H9 (cell line): Measurements from ENCODE around the gene RYR1. TPM values are rescaled to one million over a fixed set of nuclear protein-coding genes. Genes with fewer than 3 reads are reported as not detected.

ENCODE experiments used
- DNase-seq: peaks from one replicate; pipeline ENCODE4 v3.0.0-alpha.2; 2017
- H2AFZ ChIP-seq: one replicate; pipeline ENCODE4 v1.6.1; 2013; ENCODE audit warnings: mild to moderate bottlenecking, low read length, control low read depth, moderate library complexity
- H2AK5ac ChIP-seq: 2 replicates; pipeline ENCODE4 v1.6.1; 2013; ENCODE audit warnings: low read length, control low read depth, mixed read lengths; ENCODE audit not compliant: insufficient read length
- H2BK120ac ChIP-seq: one replicate; pipeline ENCODE4 v1.6.1; 2013; ENCODE audit warnings: low read depth, mild to moderate bottlenecking, low read length, control low read depth, inconsistent platforms; ENCODE audit not compliant: poor library complexity, severe bottlenecking
- H2BK12ac ChIP-seq: 2 replicates; pipeline ENCODE4 v1.6.1; 2013; ENCODE audit warnings: low read length, control low read depth, mixed read lengths, low read depth; ENCODE audit not compliant: insufficient read length
- H2BK15ac ChIP-seq: 2 replicates; pipeline ENCODE4 v1.6.1; 2013; ENCODE audit warnings: low read depth, low read length, control low read depth
- H2BK20ac ChIP-seq: one replicate; pipeline ENCODE4 v1.6.1; 2013; ENCODE audit warnings: low read depth, mild to moderate bottlenecking, low read length, control low read depth, inconsistent platforms; ENCODE audit not compliant: poor library complexity, severe bottlenecking
- H2BK5ac ChIP-seq: 2 replicates; pipeline ENCODE4 v1.6.1; 2013; ENCODE audit warnings: low read length, control low read depth, mixed read lengths; ENCODE audit not compliant: insufficient read length
- H3K14ac ChIP-seq: 2 replicates; pipeline ENCODE4 v1.6.1; 2013; ENCODE audit warnings: low read length, control low read depth; ENCODE audit not compliant: insufficient read depth
- H3K18ac ChIP-seq: 2 replicates; pipeline ENCODE4 v1.6.1; 2013; ENCODE audit warnings: low read depth, mild to moderate bottlenecking, mixed read lengths, low read length, control low read depth; ENCODE audit not compliant: insufficient read length
- H3K23ac ChIP-seq: 2 replicates; pipeline ENCODE4 v1.6.1; 2013; ENCODE audit warnings: low read length, control low read depth, mixed read lengths, low read depth; ENCODE audit not compliant: insufficient read length
- H3K23me2 ChIP-seq: 2 replicates; pipeline ENCODE4 v1.6.1; 2013; ENCODE audit warnings: low read depth, mild to moderate bottlenecking, mixed read lengths, low read length, control low read depth; ENCODE audit not compliant: insufficient read length, poor library complexity, severe bottlenecking
- H3K27ac ChIP-seq: 2 replicates; pipeline ENCODE4 v1.5.1; 2013; ENCODE audit warnings: low read length, control low read depth, mixed read lengths, low read depth; ENCODE audit not compliant: insufficient read length
- H3K27me3 ChIP-seq: 2 replicates; pipeline ENCODE4 v1.6.1; 2013; ENCODE audit warnings: low read length, control low read depth, inconsistent platforms; ENCODE audit not compliant: insufficient read depth
- H3K4ac ChIP-seq: 2 replicates; pipeline ENCODE4 v1.6.1; 2013; ENCODE audit warnings: low read depth, mild to moderate bottlenecking, control low read depth, inconsistent platforms, low read length, moderate library complexity
- H3K4me1 ChIP-seq: 2 replicates; pipeline ENCODE4 v1.6.1; 2013; ENCODE audit warnings: low read length, control low read depth, inconsistent platforms; ENCODE audit not compliant: insufficient read depth
- H3K4me2 ChIP-seq: 2 replicates; pipeline ENCODE4 v1.6.1; 2013; ENCODE audit warnings: low read length, control low read depth, mixed read lengths; ENCODE audit not compliant: insufficient read length, insufficient read depth
- H3K56ac ChIP-seq: 2 replicates; pipeline ENCODE4 v1.6.1; 2013; ENCODE audit warnings: low read depth, mild to moderate bottlenecking, mixed read lengths, low read length, control low read depth; ENCODE audit not compliant: insufficient read length
- H3K79me1 ChIP-seq: 2 replicates; pipeline ENCODE4 v1.6.1; 2013; ENCODE audit warnings: low read depth, mild to moderate bottlenecking, moderate library complexity, low read length, control low read depth, inconsistent platforms; ENCODE audit not compliant: insufficient read depth, poor library complexity, severe bottlenecking
- H3K79me2 ChIP-seq: 2 replicates; pipeline ENCODE4 v1.6.1; 2013; ENCODE audit warnings: low read length, control low read depth, inconsistent platforms; ENCODE audit not compliant: insufficient read depth
- H3K9ac ChIP-seq: 2 replicates; pipeline ENCODE4 v1.6.1; 2013; ENCODE audit warnings: low read length, control low read depth, mixed read lengths; ENCODE audit not compliant: insufficient read length; ENCODE audit errors: extremely low read depth
- H3K9me3 ChIP-seq: one replicate; pipeline ENCODE4 v1.6.1; 2013; ENCODE audit warnings: low read depth, low read length, inconsistent platforms; ENCODE audit not compliant: control insufficient read depth
- H3T11ph ChIP-seq: one replicate; pipeline ENCODE4 v1.6.1; 2013; ENCODE audit warnings: mild to moderate bottlenecking, low read length, control low read depth, inconsistent platforms
- H4K20me1 ChIP-seq: one replicate; pipeline ENCODE4 v1.6.1; 2013; ENCODE audit not compliant: control insufficient read depth, insufficient read length, insufficient read depth
- H4K5ac ChIP-seq: 2 replicates; pipeline ENCODE4 v1.6.1; 2013; ENCODE audit warnings: low read depth, mild to moderate bottlenecking, mixed read lengths, low read length, control low read depth; ENCODE audit not compliant: insufficient read length
- H4K8ac ChIP-seq: replicated peaks from 2 replicates; pipeline ENCODE4 v1.6.1; 2013; ENCODE audit warnings: low read length, control low read depth, mixed read lengths, low read depth; ENCODE audit not compliant: insufficient read length
- H4K91ac ChIP-seq: 2 replicates; pipeline ENCODE4 v1.6.1; 2013; ENCODE audit warnings: low read depth, mild to moderate bottlenecking, moderate library complexity, mixed read lengths, low read length, control low read depth; ENCODE audit not compliant: insufficient read length
- H3K27ac Mint-ChIP-seq, 3 experiments: 2 replicates in 2 of 3; 3 replicates in 1 of 3; pipeline ENCODE4 v1.8.0; 2020 to 2021; ENCODE audit warnings: mixed read lengths in 3 of 3, mild to moderate bottlenecking in 1 of 3, moderate library complexity in 1 of 3
- H3K27me3 Mint-ChIP-seq: 2 replicates; pipeline ENCODE4 v1.8.0; 2021; ENCODE audit warnings: low read depth, mild to moderate bottlenecking, moderate library complexity, mixed read lengths
- H3K36me3 Mint-ChIP-seq, 3 experiments: 2 replicates in 2 of 3; 3 replicates in 1 of 3; pipeline ENCODE4 v1.8.0; 2020 to 2021; ENCODE audit warnings: low read depth in 3 of 3, mixed read lengths in 3 of 3; ENCODE audit not compliant: insufficient read depth in 1 of 3
- H3K4me1 Mint-ChIP-seq, 2 experiments: 2 replicates each; pipeline ENCODE4 v1.8.0; 2020; ENCODE audit warnings: mixed read lengths in 2 of 2
- H3K4me3 Mint-ChIP-seq, 2 experiments: 2 replicates in 1 of 2; 3 replicates in 1 of 2; pipeline ENCODE4 v1.8.0; 2020 to 2021; ENCODE audit warnings: mild to moderate bottlenecking in 2 of 2, mixed read lengths in 2 of 2, moderate library complexity in 1 of 2
- H3K9me3 Mint-ChIP-seq, 2 experiments: 2 replicates in 1 of 2; 3 replicates in 1 of 2; pipeline ENCODE4 v1.8.0; 2020; ENCODE audit warnings: mild to moderate bottlenecking in 2 of 2, mixed read lengths in 2 of 2, moderate library complexity in 1 of 2
- CTCF ChIP-seq: fragments of 200-600 bp; sonication (generic); conservative IDR thresholded peaks from 3 replicates; pipeline ENCODE4 v1.8.0; 2021; ENCODE audit warnings: antibody characterized with exemption, mild to moderate bottlenecking
- WGBS: extraction: QIAGEN DNeasy Blood & Tissue Kit; methylation state at CpG from one replicate; pipeline ENCODE4 v1.1.7; 2013; ENCODE audit warnings: missing lambda C conversion rate, low lambda C conversion rate, mixed read lengths; ENCODE audit not compliant: insufficient read length; ENCODE audit errors: extremely low coverage; 5-methylcytosine and 5-hydroxymethylcytosine counted together
- total RNA-seq: library from RNA; stranded (reverse); gene quantifications from 2 replicates; pipeline ENCODE4 v1.2.1, GENCODE V29; 2021

RYR1 gene
- total RNA-seq, 1 experiment from 2014 or later = 8.9 TPM

- no peak overlapping the region for H3K4me2 ChIP-seq
These were observed 105.5 kb downstream of the RYR1 start for GRCh38 chr19:38538793-38539528.

More at GRCh38 chr19:38538793-38539528, 105.5 kb downstream of the RYR1 start:
- no peaks in the 10 kb centered on the region; the same call in 1 of the 2 replicates for H3K27me3 ChIP-seq
- no peak overlapping the region for H3K14ac ChIP-seq
- H2AK5ac ChIP-seq = no peak overlapping the region
- H3K27me3 Mint-ChIP-seq = no peaks in the 10 kb centered on the region
- whole genome bisulfite sequencing = no CpG with 5 or more reads among the region's 6 CpGs
- no peak overlapping the region for H3K9ac ChIP-seq
- H4K91ac ChIP-seq = no peak overlapping the region
- peaks cover 34 to 42% (median 39%) of the 10 kb centered on the region in 3 experiments for H3K36me3 Mint-ChIP-seq
- H3K27ac Mint-ChIP-seq = no peak overlapping the region
- H3T11ph ChIP-seq = no peak overlapping the region
- H3K9me3 ChIP-seq = peaks cover 16% of the 10 kb centered on the region
- no peaks in the 10 kb centered on the region for H3K4me1 ChIP-seq
- H4K5ac ChIP-seq = no peak overlapping the region
- H2BK120ac ChIP-seq = no peak overlapping the region
- no peaks in the 10 kb centered on the region for H3K79me2 ChIP-seq
- H2BK15ac ChIP-seq = no peak overlapping the region
- no peak overlapping the region for H3K56ac ChIP-seq
- no peak overlapping the region for H2BK5ac ChIP-seq
- no peak overlapping the region for H2BK20ac ChIP-seq
- peaks cover 18 to 27% of the 10 kb centered on the region in 2 experiments for H3K9me3 Mint-ChIP-seq
- no peak overlapping the region for H3K4me3 Mint-ChIP-seq
- H3K4ac ChIP-seq = no peak overlapping the region
- H4K8ac ChIP-seq = no peak overlapping the region
- no peaks in the 10 kb centered on the region for H3K79me1 ChIP-seq
- no peak overlapping the region for H2AFZ ChIP-seq
- H2BK12ac ChIP-seq = no peak overlapping the region
- TF ChIP-seq CTCF = no peak
- H3K4me1 Mint-ChIP-seq = peaks cover 2 to 3% of the 10 kb centered on the region in 2 experiments
- H3K27ac ChIP-seq = no peak overlapping the region
- no peak for DNase-seq
- H3K18ac ChIP-seq = no peak overlapping the region
- no peaks in the 10 kb centered on the region for H4K20me1 ChIP-seq
- no peaks in the 10 kb centered on the region for H3K23me2 ChIP-seq
- H3K23ac ChIP-seq = no peak overlapping the region
